Astrocyte (in vitro differentiated cells and primary cell): Measurements from ENCODE around the gene PLP1. TPM values are rescaled to one million over a fixed set of nuclear protein-coding genes. Genes with fewer than 3 reads are reported as not detected.

Experiments used
- DNase-seq: peaks from one replicate; pipeline ENCODE4 v3.0.0-alpha.2; 2010; ENCODE audit warnings: low read depth
- FAIRE-seq: peaks from 2 replicates; lab custom pipeline; 2011; peaks lifted over from hg19 to GRCh38; lab: Jason Lieb, UNC
- H2AFZ ChIP-seq: 2 replicates; pipeline ENCODE4 v1.6.0; 2012; ENCODE audit warnings: low read depth, low read length, inconsistent platforms
- H3K27ac ChIP-seq: 2 replicates; pipeline ENCODE4 v1.5.1; 2011; ENCODE audit warnings: low read depth, low read length, inconsistent platforms
- H3K27me3 ChIP-seq: 2 replicates; pipeline ENCODE4 v1.6.0; 2011; ENCODE audit warnings: low read length, inconsistent platforms; ENCODE audit not compliant: insufficient read depth
- H3K36me3 ChIP-seq: 2 replicates; pipeline ENCODE4 v1.5.1; 2011; ENCODE audit warnings: low read length, inconsistent platforms; ENCODE audit not compliant: insufficient read depth
- H3K4me1 ChIP-seq: 2 replicates; pipeline ENCODE4 v1.5.1; 2011; ENCODE audit warnings: low read length, inconsistent platforms; ENCODE audit not compliant: insufficient read depth
- H3K4me2 ChIP-seq: 2 replicates; pipeline ENCODE4 v1.6.0; 2012; ENCODE audit warnings: low read length, inconsistent platforms
- H3K4me3 ChIP-seq: 2 replicates; pipeline ENCODE4 v1.5.1; 2011; ENCODE audit warnings: low read depth, mild to moderate bottlenecking, low read length, inconsistent platforms; ENCODE audit not compliant: insufficient read depth
- H3K79me2 ChIP-seq: 2 replicates; pipeline ENCODE4 v1.6.0; 2012; ENCODE audit warnings: mild to moderate bottlenecking, low read length, inconsistent platforms; ENCODE audit not compliant: insufficient read depth
- H3K9ac ChIP-seq: 2 replicates; pipeline ENCODE4 v1.6.0; 2012; ENCODE audit warnings: mild to moderate bottlenecking, low read length, inconsistent platforms
- H3K9me3 ChIP-seq: 2 replicates; pipeline ENCODE4 v1.5.1; 2012; ENCODE audit warnings: low read depth, mild to moderate bottlenecking, low read length, inconsistent platforms; ENCODE audit not compliant: insufficient read depth
- H4K20me1 ChIP-seq: 2 replicates; pipeline ENCODE4 v1.6.0; 2012; ENCODE audit warnings: low read length, inconsistent platforms; ENCODE audit not compliant: insufficient read depth
- H3K27ac Mint-ChIP-seq: one replicate; pipeline ENCODE4 v1.8.0; 2021; ENCODE audit warnings: mild to moderate bottlenecking, mixed read lengths; ENCODE audit not compliant: unreplicated experiment
- H3K27me3 Mint-ChIP-seq: one replicate; pipeline ENCODE4 v1.8.0; 2021; ENCODE audit warnings: low read depth, mixed read lengths; ENCODE audit not compliant: unreplicated experiment
- H3K36me3 Mint-ChIP-seq: one replicate; pipeline ENCODE4 v1.8.0; 2021; ENCODE audit warnings: low read depth, mixed read lengths; ENCODE audit not compliant: unreplicated experiment
- H3K4me1 Mint-ChIP-seq: one replicate; pipeline ENCODE4 v1.8.0; 2021; ENCODE audit warnings: low read depth, mixed read lengths; ENCODE audit not compliant: unreplicated experiment
- H3K4me3 Mint-ChIP-seq: one replicate; pipeline ENCODE4 v1.8.0; 2021; ENCODE audit warnings: mild to moderate bottlenecking, moderate library complexity, mixed read lengths; ENCODE audit not compliant: unreplicated experiment
- H3K9me3 Mint-ChIP-seq: one replicate; pipeline ENCODE4 v1.8.0; 2021; ENCODE audit warnings: mild to moderate bottlenecking, mixed read lengths; ENCODE audit not compliant: unreplicated experiment
- CTCF ChIP-seq: IDR thresholded peaks from 2 replicates; pipeline ENCODE4 v1.5.1; 2011; ENCODE audit warnings: low read depth, mild to moderate bottlenecking, inconsistent platforms, low read length, moderate library complexity; ENCODE audit not compliant: insufficient read depth
- EZH2 ChIP-seq: IDR thresholded peaks from 2 replicates; pipeline ENCODE4 v1.6.1; 2012; ENCODE audit warnings: mild to moderate bottlenecking, low read length, inconsistent platforms; ENCODE audit not compliant: insufficient read depth
- total RNA-seq: library from RNA; stranded (reverse); gene quantifications from 2 replicates; pipeline ENCODE4 v1.2.1, GENCODE V29; 2021

Gene PLP1
- total RNA-seq, 1 donor from 2014 or later: 5.2 TPM

- no peak for FAIRE-seq
- no peak overlapping the region for H3K9ac ChIP-seq
- no peaks in the 10 kb centered on the region for H3K27me3 ChIP-seq
- no peaks in the 10 kb centered on the region for H3K9me3 ChIP-seq
- H3K4me1 ChIP-seq: peaks cover 11% of the 10 kb centered on the region
- TF ChIP-seq CTCF (no peak), EZH2 (no peak)
- no peak overlapping the region for H3K27ac ChIP-seq
- no peak overlapping the region for H3K4me3 Mint-ChIP-seq
- no peak for DNase-seq
- no peaks in the 10 kb centered on the region for H3K79me2 ChIP-seq
- no peaks in the 10 kb centered on the region for H3K27me3 Mint-ChIP-seq
- no peaks in the 10 kb centered on the region for H4K20me1 ChIP-seq
- no peak overlapping the region for H3K4me3 ChIP-seq
- H3K36me3 ChIP-seq: no peaks in the 10 kb centered on the region
- H3K9me3 Mint-ChIP-seq: no peaks in the 10 kb centered on the region
- H3K4me1 Mint-ChIP-seq: peaks cover 15% of the 10 kb centered on the region
- no peak overlapping the region for H3K27ac Mint-ChIP-seq
- no peaks in the 10 kb centered on the region for H3K36me3 Mint-ChIP-seq
- H3K4me2 ChIP-seq: no peak overlapping the region
- no peak overlapping the region for H2AFZ ChIP-seq
These were observed 12.4 kb downstream of the PLP1 start for GRCh38 chrX:103789004-103789403.

- FAIRE-seq (no peak), DNase-seq (no peak)
- Histone ChIP-seq H2AFZ (no peak overlapping the region), H3K4me1 (peaks cover 12% of the 10 kb centered on the region), H3K4me2 (peak overlapping the region; percentile 11), H3K79me2 (no peaks in the 10 kb centered on the region), H4K20me1 (no peaks in the 10 kb centered on the region), H3K9ac (no peak overlapping the region), H3K9me3 (no peaks in the 10 kb centered on the region), H3K36me3 (no peaks in the 10 kb centered on the region), H3K27me3 (no peaks in the 10 kb centered on the region), H3K4me3 (peak overlapping the region; percentile 10), H3K27ac (no peak overlapping the region)
- Mint-ChIP-seq H3K9me3 (no peaks in the 10 kb centered on the region), H3K27me3 (no peaks in the 10 kb centered on the region), H3K27ac (peak overlapping the region; percentile 50), H3K4me1 (peaks cover 18% of the 10 kb centered on the region), H3K4me3 (no peak overlapping the region), H3K36me3 (no peaks in the 10 kb centered on the region)
- no peak for TF ChIP-seq EZH2
- TF ChIP-seq CTCF: no peak
These were observed 14.6 kb downstream of the PLP1 start for GRCh38 chrX:103791228-103791627.

- Histone ChIP-seq H3K36me3 (no peaks in the 10 kb centered on the region), H4K20me1 (no peaks in the 10 kb centered on the region), H2AFZ (no peak overlapping the region), H3K4me3 (no peak overlapping the region), H3K9me3 (no peaks in the 10 kb centered on the region), H3K27me3 (no peaks in the 10 kb centered on the region), H3K27ac (no peak overlapping the region), H3K9ac (no peak overlapping the region), H3K4me1 (peaks cover 12% of the 10 kb centered on the region), H3K79me2 (no peaks in the 10 kb centered on the region), H3K4me2 (peak overlapping the region; percentile 11)
- no peaks in the 10 kb centered on the region for H3K36me3 Mint-ChIP-seq
- H3K4me3 Mint-ChIP-seq: no peak overlapping the region
- no peaks in the 10 kb centered on the region for H3K9me3 Mint-ChIP-seq
- no peak for TF ChIP-seq CTCF
- TF ChIP-seq EZH2: no peak
- no peaks in the 10 kb centered on the region for H3K27me3 Mint-ChIP-seq
- H3K4me1 Mint-ChIP-seq: peaks cover 18% of the 10 kb centered on the region
- DNase-seq (peak; percentile 23), FAIRE-seq (peak; percentile 99)
- H3K27ac Mint-ChIP-seq: no peak overlapping the region
These were observed 15.3 kb downstream of the PLP1 start for GRCh38 chrX:103791826-103792485.
